HUES6 (cell line): Measurements from ENCODE around the gene ELF5.

Source experiments
- H3K27ac ChIP-seq: 2 replicates; pipeline ENCODE4 v1.7.0; 2013; ENCODE audit warnings: low read depth, mild to moderate bottlenecking, low read length, inconsistent platforms
- H3K27me3 ChIP-seq: 2 replicates; pipeline ENCODE4 v1.6.1; 2013; ENCODE audit warnings: low read length; ENCODE audit not compliant: control insufficient read depth, insufficient read depth
- H3K36me3 ChIP-seq: 2 replicates; pipeline ENCODE4 v1.6.1; 2013; ENCODE audit warnings: low read length; ENCODE audit not compliant: control insufficient read depth, insufficient read depth
- H3K4me1 ChIP-seq: 2 replicates; pipeline ENCODE4 v1.6.1; 2013; ENCODE audit warnings: low read length; ENCODE audit not compliant: control insufficient read depth, insufficient read depth
- H3K4me3 ChIP-seq: 2 replicates; pipeline ENCODE4 v1.5.1; 2013; ENCODE audit warnings: low read depth, low read length
- H3K9ac ChIP-seq: one replicate; pipeline ENCODE4 v1.6.1; 2013; ENCODE audit warnings: mild to moderate bottlenecking, low read length
- H3K9me3 ChIP-seq: 2 replicates; pipeline ENCODE4 v1.6.1; 2013; ENCODE audit warnings: low read depth, low read length; ENCODE audit not compliant: control insufficient read depth, insufficient read depth

Gene ELF5

GRCh38 chr11:34492806-34493414 is 20.7 kb downstream of the ELF5 start:
- Histone ChIP-seq H3K4me1 (no peaks in the 10 kb centered on the region), H3K27ac (no peak overlapping the region), H3K27me3 (no peaks in the 10 kb centered on the region), H3K36me3 (no peaks in the 10 kb centered on the region), H3K9ac (no peak overlapping the region), H3K9me3 (no peaks in the 10 kb centered on the region), H3K4me3 (no peak overlapping the region)

- H3K9ac ChIP-seq: no peak overlapping the region
- H3K4me1 ChIP-seq: no peaks in the 10 kb centered on the region
- no peak overlapping the region for H3K4me3 ChIP-seq
- no peaks in the 10 kb centered on the region for H3K27me3 ChIP-seq
- H3K9me3 ChIP-seq: no peaks in the 10 kb centered on the region
- H3K27ac ChIP-seq: no peak overlapping the region
- H3K36me3 ChIP-seq: no peaks in the 10 kb centered on the region
These were observed 23.3 kb downstream of the ELF5 start for GRCh38 chr11:34490304-34490703.

DNA sequence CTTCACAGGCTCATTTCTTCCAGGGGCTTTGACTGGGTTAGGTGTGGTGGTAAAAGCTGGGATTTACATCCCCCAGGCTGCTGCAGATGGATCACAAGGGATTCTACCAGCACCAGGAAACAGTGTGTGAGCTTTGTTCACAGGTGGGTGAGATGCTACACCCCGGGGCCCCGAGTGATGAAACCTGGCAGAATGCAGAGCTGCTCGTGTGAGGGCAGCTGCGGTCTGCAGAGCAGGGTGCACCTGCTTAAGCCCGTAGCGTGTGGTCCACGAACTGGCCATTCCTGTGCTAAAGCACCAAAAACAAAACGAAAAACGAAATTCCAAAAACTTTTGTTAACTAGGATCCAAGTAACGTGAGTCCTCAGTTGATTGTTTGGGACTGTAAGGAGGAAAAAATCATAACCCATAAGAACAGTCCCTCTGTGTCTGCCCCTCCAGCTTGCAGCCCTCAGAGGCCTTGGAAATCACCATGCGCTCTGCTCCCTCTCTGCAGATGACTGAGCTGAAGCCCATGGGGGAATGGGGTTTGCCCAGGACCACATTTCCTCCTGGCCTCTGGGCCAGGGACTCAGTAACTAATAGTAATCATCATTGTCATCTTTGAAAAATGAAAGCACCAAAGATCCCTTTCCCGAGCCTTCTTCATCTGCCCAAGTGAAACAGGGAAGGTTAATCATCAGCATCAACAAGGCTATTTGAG is 24.6 kb downstream of the ELF5 start:
- Histone ChIP-seq H3K27me3 (no peaks in the 10 kb centered on the region), H3K4me1 (no peaks in the 10 kb centered on the region), H3K36me3 (no peaks in the 10 kb centered on the region), H3K9ac (no peak overlapping the region), H3K27ac (no peak overlapping the region), H3K9me3 (no peaks in the 10 kb centered on the region), H3K4me3 (no peak overlapping the region)

DNA sequence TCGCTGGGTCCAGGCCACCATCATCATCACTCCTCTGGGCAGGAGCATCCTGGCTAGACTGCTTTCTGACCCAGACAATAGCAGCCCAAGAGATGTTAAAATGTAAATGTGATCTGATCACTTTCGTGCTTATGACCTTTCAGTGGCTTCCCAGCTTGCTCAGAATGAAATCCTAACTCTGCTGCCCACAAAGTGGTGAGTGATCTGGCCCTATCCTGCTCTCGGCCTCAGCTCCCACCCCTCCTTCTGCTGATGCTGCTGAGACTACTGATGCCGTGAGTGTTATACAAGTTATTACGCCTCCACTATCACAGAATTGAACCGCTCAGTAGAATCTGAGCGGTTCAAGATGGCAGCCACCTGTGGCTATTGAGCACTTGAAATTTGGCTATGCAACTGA is 26.2 kb downstream of the ELF5 start:
- Histone ChIP-seq H3K4me3 (no peak overlapping the region), H3K27me3 (no peaks in the 10 kb centered on the region), H3K9ac (no peak overlapping the region), H3K36me3 (no peaks in the 10 kb centered on the region), H3K9me3 (no peaks in the 10 kb centered on the region), H3K4me1 (no peaks in the 10 kb centered on the region), H3K27ac (no peak overlapping the region)

DNA sequence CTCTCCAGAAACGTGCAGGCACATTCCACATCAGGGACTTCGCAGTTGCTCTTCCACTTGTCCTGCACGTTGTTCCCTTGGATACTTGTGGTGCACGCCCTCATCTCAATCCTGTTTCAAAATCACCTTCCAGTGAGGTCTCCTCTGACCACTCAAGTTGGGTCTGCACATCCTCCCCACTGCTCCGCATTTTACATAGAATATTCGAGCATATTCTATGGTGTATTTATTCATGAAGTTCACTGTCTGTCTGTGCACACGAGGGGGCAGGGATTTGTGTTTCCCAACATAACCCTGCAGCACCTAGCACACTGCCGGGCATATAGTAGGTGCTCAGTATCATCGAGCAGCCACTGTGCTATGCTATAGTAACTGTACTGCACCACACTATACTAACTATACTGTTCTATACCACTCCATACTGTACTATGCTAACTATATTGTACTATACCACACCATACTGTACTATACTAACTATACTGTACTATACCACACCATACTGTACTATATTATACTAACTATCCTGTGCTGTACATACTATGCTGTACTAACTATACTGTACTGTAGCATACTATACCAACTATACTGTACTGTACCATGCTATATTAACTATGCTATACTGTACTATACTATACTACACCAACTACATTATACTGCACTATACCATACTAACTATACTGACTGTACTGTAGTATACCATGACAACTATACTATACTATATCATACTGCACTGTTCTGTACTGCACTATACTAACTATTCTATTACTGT is 30.3 kb downstream of the ELF5 start:
- Histone ChIP-seq H3K9ac (no peak overlapping the region), H3K27ac (no peak overlapping the region), H3K4me3 (no peak overlapping the region), H3K9me3 (no peaks in the 10 kb centered on the region), H3K36me3 (no peaks in the 10 kb centered on the region), H3K4me1 (no peaks in the 10 kb centered on the region), H3K27me3 (no peaks in the 10 kb centered on the region)

DNA sequence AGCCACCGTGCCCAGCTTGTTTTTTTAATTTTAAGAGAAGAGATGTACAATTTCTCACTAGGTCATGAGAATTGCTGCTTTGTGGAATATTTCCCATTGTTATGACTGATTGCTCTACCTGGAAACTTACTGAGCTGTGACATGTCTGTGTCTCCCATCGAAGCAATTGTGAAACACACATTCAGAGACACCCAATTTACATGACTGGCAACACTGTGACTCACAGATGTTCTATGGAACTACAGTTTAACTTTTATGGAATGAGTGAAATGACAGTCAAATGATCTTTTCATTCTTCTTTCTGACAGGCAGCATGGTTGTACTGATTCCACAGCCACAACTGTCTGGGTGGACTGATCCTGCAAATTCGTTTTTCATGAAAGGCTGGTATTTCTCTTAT is 32.3 kb downstream of the ELF5 start:
- no peaks in the 10 kb centered on the region for H3K9me3 ChIP-seq
- no peak overlapping the region for H3K9ac ChIP-seq
- H3K27me3 ChIP-seq: no peaks in the 10 kb centered on the region
- no peak overlapping the region for H3K27ac ChIP-seq
- H3K36me3 ChIP-seq: no peaks in the 10 kb centered on the region
- H3K4me1 ChIP-seq: no peaks in the 10 kb centered on the region
- H3K4me3 ChIP-seq: no peak overlapping the region

- Histone ChIP-seq H3K27me3 (no peaks in the 10 kb centered on the region), H3K27ac (no peak overlapping the region), H3K4me1 (no peaks in the 10 kb centered on the region), H3K36me3 (no peaks in the 10 kb centered on the region), H3K9me3 (no peaks in the 10 kb centered on the region), H3K9ac (no peak overlapping the region), H3K4me3 (no peak overlapping the region)
These were observed 33.3 kb downstream of the ELF5 start for GRCh38 chr11:34480314-34480713.

- H3K9ac ChIP-seq: no peak overlapping the region
- H3K36me3 ChIP-seq: no peaks in the 10 kb centered on the region
- H3K4me3 ChIP-seq: no peak overlapping the region
- H3K27ac ChIP-seq: no peak overlapping the region
- no peaks in the 10 kb centered on the region for H3K9me3 ChIP-seq
- no peaks in the 10 kb centered on the region for H3K27me3 ChIP-seq
- no peaks in the 10 kb centered on the region for H3K4me1 ChIP-seq
These were observed 34.5 kb downstream of the ELF5 start for GRCh38 chr11:34478845-34479663.

- no peaks in the 10 kb centered on the region for H3K4me1 ChIP-seq
- H3K36me3 ChIP-seq: no peaks in the 10 kb centered on the region
- no peak overlapping the region for H3K9ac ChIP-seq
- no peaks in the 10 kb centered on the region for H3K9me3 ChIP-seq
- H3K27me3 ChIP-seq: no peaks in the 10 kb centered on the region
- H3K4me3 ChIP-seq: no peak overlapping the region
- H3K27ac ChIP-seq: no peak overlapping the region
These were observed 36.7 kb downstream of the ELF5 start for GRCh38 chr11:34476849-34477248.

DNA sequence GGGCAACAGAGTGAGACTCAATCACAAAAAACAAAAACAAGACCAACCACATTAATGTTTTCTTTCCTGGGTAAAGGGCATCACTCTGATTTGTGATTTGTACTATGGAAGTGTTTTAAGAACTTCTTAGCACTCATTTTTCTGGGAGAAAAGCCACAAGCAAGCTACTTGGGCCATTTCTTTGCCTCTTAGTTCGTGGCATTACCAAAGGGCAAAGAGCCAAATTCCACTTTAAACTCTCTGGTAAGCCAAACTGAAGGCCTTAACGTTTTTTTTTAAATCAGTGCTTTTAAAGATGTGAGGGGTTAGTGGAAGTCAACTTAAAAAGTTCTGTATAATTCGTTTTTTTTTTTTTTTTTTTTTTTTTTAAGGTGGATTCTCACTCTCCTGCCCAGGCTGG is 37.9 kb downstream of the ELF5 start:
- H3K27me3 ChIP-seq: no peaks in the 10 kb centered on the region
- no peak overlapping the region for H3K27ac ChIP-seq
- H3K36me3 ChIP-seq: no peaks in the 10 kb centered on the region
- no peaks in the 10 kb centered on the region for H3K9me3 ChIP-seq
- no peaks in the 10 kb centered on the region for H3K4me1 ChIP-seq
- no peak overlapping the region for H3K4me3 ChIP-seq
- no peak overlapping the region for H3K9ac ChIP-seq
